ENCODE results near the gene ARHGEF26.
"Not testable (repeated sequence)": the region's sequence is repeated elsewhere in the genome, so short reads cannot be mapped to it uniquely, and the experiment has no call there.

ARHGEF26 gene, protein sequence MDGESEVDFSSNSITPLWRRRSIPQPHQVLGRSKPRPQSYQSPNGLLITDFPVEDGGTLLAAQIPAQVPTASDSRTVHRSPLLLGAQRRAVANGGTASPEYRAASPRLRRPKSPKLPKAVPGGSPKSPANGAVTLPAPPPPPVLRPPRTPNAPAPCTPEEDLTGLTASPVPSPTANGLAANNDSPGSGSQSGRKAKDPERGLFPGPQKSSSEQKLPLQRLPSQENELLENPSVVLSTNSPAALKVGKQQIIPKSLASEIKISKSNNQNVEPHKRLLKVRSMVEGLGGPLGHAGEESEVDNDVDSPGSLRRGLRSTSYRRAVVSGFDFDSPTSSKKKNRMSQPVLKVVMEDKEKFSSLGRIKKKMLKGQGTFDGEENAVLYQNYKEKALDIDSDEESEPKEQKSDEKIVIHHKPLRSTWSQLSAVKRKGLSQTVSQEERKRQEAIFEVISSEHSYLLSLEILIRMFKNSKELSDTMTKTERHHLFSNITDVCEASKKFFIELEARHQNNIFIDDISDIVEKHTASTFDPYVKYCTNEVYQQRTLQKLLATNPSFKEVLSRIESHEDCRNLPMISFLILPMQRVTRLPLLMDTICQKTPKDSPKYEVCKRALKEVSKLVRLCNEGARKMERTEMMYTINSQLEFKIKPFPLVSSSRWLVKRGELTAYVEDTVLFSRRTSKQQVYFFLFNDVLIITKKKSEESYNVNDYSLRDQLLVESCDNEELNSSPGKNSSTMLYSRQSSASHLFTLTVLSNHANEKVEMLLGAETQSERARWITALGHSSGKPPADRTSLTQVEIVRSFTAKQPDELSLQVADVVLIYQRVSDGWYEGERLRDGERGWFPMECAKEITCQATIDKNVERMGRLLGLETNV

DNA sequence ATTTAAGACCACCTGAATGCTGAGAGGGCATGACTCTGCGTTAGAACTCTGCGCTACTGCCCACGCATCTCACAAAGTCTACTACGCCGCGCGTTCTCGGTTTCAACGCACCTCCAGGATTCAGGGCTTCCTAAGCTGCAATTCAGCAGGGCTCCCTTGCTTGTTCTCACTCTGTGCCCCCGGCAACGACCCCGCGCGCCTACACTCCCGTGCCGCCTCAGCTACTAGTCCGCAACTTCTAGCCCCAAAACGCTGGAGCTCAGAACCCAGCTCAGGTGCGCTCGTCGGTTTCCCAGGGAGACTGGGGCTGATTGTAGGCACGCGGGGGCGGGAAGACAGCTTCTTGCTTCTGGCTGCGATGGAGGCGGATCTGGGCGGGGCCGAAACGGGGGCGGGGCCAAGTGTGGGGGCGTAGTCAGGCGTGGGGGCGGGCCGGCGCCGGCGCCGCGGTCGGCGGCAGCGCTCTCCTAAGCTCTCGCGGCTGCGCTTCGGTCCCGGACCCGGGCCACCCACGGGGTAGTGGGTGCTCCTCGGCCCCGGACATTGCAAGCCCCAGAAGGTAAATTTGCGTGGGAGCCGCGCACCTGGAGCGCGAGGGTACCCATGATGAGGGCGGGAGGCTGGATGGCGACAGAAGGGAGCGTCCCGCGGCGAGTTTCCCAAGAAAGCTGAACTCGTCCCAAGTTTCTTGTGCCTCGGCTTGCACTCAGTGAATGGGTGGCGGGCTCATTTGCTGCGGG is at the start of gene ARHGEF26:
TSS of gene ARHGEF26 (plus strand) at position 430 of the 740 bp plus-strand sequence. CDS start 603 bp downstream, outside the sequence.
- no peak for DNase-seq

DNA sequence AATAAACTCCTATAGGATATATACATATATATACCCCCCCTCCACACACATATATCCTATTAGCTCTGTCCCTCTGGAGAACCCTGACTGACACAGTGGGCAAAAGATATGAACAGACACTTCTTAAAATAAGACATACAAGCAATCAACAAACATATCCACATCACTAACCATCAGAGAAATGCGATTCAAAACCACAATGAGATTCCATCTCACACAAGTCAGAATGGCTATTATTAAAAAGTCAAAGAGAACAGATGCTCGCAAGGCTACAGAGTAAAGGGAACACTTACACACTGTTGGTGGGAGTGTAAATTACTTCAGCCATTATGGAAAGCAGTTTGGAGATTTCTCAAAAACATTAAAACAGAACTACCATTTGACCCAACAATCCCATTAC is 46.2 kb upstream of the ARHGEF26 start:
- DNase-seq = no peak

DNA sequence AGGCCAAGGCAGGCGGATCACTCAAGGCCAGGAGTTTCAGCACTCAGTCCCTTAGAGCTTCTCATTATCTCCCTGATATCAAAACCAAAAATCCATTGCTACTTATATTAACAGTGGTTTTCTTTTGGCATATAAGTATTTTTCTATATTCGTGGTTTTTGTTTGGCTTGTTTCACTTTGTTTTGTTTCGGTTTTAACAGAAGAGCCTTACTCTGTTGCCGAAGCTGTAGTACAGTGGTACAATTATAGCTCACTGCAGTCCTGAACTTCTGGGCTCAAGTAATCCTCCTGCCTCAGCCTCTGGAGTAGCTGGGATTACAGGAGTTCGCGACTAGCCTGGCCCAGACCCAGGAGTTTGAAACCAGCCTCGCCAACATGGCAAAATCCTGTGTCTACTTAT is 42.5 kb upstream of the ARHGEF26 start:
- DNase-seq = no peak

DNA sequence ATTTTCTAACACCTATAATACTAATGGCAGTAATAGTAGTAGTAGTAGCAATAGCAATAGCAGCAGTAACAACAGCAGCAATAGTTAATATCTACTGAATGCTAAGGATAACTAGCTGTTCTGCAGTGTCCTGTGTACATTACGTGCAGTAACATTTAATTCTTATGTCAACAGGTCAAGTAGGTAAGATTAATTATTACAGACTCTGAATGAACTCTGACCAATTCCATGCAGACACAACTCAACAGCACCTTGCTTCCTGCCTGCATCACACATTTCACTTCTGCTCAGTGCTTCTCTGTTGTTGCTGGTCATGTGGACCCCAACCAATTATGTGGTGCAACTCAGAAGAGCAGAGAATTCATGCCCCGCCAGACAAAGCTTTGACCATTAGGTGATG is 39.9 kb upstream of the ARHGEF26 start:
- no peak for DNase-seq

DNA sequence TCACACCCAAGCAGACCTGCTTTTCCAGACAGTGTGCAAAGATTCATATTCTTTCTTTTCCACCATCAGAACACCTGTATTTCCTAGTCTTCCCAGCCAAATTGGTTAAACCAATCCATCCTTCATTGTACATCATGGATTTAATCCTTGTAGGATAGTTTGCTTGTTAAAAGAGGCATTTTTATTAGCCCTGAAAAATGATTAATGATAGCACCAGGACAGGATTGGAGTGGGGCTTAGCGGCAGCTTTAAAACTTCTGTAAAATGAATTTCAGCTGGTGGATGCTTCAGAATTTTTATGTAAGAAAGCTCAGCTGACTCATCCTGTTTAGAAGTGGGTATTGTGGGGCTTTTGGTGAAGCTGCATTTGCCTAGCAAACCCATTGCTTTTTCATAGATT is 36.1 kb upstream of the ARHGEF26 start:
- DNase-seq = no peak

DNA sequence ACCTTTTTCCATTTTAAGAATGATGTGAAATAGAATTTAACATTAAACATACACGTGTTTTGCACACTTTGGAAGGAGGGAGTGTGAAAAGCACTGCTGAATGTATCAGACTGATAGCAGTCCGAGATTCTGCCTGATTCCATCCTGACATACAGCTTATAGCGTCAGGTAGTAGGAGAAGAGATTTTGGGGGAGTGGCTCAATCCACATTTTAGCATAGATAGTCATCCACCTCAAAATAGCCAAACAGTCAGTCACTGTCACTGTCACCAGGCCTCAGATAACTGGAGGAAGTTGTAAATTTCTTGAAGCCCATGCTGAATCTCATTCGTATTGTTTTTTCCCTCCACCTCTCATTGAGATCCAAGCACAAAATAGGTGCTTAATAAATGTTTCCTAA is 35.4 kb upstream of the ARHGEF26 start:
- no peak for DNase-seq

DNA sequence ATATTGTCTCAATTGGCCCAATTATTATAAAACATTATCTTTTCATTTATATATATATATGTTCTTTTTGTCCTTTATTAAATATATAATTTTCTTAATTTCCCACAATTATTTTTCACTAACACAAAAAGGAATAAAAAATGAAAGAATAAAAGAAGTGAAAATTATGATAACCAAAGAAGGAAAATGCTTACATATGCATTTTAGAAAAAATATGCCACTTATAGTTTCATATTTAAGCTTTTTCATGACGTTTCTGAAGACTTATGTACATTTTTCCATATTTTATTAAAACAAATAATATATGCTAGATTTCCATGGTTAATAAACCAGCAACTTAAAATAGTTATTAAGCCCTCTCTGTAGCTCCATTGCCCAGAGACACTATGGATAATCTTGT is 34.9 kb upstream of the ARHGEF26 start:
- DNase-seq = no peak

DNA sequence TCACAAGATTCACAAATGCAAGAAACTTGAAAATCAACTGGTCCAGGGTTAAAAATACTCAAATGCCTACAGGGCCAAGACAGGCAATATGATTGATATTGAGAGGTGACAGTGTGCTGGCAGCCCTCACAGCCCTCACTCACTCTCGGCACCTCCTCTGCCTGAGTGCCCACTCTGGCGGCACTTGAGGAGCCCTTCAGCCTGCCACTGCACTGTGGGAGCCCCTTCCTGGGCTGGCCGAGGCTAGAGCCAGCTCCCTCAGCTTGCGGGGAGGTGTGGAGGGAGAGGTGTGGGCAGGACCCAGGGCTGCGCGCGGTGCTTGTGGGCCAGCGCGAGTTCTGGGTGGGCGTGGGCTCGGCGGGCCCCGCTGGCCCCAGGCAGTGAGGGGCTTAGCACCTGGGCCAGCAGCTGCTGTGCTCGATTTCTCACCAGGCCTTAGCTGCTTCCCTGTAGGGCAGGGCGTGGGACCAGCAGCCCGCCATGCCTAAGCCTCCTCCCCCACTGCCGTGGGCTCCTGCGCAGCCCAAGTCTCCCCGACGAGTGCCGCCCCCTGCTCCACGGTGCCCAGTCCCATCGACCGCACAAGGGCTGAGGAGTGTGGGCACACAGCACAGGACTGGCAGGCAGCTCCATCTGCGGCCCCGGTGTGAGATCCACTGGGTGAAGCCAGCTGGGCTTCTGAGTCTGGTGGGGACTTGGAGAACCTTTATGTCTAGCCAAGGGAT is 33.3 kb upstream of the ARHGEF26 start:
- not testable (repeated sequence) for DNase-seq

DNA sequence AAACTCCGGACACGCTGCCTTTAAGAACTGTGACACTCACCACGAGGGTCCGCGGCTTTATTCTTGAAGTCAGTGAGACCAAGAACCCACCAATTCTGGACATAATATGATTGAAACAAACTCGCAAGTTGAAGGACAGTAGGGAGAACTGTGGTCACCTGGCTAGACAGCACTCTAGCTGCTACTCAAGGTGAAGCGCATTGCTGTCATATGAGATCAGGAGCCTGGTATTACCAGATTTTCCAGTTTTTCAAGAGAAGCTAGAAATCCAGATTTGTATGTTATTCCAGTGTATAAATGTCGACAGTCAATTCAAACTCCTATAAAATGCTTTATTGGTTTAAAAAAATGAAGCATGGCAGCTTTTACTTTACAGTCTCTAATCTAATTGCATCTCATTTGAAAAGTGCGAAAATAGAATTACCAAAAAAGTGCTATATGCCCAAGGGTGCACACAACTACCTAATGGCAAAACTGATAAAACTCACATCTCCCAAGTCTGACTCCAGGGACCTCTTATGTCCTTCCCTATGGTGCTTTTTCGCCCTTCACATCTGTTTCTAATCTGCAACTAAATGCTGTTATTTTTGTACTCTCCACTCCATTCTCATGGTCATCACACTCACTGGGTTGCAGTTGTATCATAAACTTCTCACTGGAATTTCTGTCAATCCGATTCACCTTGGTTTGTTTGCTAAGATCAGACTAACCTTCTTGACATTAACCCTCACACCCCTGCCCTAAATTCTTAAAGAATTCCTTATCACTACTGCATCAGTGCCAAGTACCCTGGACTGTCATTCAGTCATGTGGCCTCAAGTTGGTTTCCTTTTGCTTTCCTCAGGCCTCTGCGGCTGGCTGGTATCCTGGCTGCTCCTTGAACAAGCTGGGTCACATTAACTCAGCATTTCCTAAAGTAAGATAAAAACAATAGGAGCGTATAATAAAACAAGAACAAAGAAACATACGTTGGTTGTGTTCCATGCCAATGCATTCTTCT is 31.5 kb upstream of the ARHGEF26 start:
- DNase-seq = no peak

DNA sequence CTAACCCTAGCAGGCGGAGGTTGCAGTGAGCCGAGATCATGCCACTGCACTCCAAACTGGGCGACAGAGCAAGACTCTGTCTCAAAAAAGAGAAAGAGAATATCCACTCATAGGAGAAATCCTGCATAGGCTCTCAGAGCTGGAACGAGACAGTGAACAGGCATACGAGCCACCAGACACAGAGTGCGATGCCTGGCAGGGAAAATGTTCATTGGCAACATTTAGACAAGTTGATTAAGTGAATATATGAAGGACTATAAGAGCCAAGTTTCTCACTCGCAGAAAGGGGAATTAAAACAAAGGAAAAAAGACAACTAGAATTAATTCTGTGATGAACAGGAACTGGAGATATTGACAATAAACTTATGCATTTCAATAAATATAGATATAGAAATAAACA is 27.1 kb upstream of the ARHGEF26 start:
- no peak for DNase-seq

DNA sequence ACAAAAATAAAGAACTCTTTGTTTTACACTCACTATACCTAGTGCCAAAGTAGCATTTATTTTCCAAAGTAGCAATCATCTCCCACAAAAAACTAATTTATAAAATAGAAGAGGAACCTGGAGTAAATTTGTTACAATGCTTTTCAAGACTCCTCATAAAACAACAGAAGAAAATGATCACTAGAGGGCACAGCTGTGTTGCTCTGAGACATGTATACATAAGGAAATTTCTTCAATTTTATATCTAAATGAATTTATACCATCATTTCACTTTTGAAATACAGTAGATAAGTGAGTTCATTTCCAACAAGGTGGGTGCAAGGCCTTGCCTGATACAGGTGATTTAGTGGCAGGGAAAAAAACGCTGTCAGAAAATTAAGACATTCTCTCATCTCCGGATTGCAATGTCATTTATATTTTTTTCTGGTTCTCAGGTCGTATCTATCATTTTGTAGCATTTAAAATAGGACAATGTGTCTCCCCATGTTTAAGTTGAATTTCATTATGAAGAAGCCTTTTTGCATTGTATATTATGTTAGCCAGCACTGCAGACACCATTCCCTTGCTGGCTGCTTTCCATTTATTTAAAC is 25.3 kb upstream of the ARHGEF26 start:
- DNase-seq = no peak

DNA sequence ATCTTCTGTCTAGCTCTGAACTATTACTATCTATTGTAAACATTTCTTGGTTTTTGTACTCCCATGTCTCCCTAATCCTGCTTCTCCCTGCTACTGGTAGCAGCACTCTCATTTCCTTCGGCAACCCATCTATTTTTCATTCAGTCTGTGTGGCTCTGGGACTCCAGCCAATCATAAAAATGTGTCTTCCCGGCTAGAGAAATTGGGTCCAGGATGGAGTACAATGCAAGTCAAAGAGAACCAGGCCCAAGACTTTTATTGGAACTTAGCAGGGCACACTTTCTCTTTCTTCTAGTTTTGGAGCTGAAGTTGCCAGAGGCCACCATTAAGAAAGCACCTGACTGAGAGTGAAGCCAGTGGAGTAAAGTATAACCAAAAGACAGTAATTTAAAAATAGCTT is 22.8 kb upstream of the ARHGEF26 start:
- DNase-seq = no peak

DNA sequence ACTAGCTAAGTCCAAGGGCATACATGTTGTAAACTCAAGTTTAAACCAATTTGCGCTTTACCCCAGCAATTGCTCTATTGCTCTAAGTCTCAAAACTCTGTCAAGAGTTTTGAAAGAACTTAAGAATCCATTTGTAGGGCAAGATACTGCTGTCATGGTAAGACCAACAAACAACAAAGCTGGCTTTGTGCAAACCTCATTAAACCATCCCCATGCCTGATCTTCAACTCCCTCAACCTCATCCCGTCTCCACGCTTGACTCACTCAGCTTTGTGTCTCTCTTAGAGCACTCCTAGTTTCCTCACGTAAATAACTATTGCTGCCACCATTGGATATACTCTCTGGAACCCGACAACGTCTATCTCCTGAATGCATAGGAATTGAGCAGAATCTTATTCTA is 20.6 kb upstream of the ARHGEF26 start:
- DNase-seq = no peak

DNA sequence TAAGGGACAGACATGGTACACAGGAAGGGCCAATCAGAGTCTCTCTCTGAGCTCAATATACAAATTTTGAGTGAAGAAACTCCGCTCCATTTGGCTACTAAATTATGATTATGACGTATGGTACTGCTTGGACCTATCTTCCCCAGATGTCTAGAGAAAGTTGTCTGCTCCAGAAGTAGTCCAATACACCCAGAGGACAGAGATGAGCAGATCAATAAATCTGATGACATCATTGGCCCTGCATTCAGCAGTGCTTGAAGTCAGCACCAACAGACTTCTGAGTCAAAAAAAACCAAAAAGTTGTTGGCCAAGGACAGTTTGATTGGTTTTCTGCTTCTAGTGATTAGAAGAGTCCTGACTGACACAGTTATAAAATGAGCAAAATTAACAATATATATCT is 19.9 kb upstream of the ARHGEF26 start:
- DNase-seq = no peak

DNA sequence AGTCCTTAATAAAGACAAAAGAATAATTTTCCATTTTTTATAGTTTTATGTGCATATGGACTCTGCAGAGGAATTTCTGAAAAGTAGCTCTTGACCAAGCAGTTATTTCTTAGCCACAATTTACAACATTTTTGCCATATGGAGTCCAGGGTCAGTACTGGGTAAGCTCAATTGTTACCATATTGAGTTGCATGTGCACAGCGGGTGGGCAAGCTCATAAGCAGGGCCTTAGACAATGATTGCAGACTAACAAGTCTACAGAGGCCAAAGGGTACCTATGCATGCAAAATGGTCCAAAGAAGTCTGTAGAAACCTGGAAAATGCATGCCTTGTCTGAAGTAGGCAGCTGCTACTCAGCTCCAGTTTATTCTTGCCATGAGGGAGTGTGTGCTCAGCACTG is 19.0 kb upstream of the ARHGEF26 start:
- DNase-seq = no peak

DNA sequence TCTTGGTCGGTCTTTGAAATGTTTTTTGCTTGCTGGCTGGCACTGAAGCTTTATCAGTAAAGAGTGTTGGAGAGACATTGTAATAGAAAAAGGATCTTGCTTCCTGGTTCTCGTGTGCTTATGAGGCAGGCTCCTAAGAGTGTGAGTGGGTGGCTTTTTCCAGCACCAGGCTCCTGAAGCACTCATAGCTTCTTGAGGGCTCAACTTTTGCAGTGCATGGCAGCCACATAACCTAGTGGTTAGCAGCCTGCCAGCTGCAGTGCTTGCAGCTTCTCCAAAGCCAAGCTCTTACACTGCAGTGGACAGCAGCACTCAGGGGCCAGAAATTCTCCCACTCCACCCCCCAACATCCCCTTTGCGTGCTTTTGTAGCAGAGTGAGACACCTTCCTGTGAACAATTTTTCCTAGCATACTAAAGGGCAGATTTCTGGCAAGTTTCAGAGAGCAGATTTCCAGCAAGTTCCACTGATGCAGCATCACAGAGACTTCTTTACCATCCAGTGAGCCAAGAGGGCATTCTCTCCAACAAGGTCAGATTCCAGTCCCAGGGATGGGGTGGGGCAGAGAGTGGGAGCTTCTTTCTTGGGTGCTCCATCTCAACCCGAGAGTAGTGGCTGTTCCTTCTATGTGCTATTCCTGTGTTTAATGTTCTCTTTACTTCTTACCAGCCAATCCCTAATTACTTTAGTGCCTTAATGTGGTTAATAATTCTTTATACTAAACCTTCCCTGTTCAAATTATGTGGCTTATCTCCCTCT is 15.8 kb upstream of the ARHGEF26 start:
- no peak for DNase-seq

DNA sequence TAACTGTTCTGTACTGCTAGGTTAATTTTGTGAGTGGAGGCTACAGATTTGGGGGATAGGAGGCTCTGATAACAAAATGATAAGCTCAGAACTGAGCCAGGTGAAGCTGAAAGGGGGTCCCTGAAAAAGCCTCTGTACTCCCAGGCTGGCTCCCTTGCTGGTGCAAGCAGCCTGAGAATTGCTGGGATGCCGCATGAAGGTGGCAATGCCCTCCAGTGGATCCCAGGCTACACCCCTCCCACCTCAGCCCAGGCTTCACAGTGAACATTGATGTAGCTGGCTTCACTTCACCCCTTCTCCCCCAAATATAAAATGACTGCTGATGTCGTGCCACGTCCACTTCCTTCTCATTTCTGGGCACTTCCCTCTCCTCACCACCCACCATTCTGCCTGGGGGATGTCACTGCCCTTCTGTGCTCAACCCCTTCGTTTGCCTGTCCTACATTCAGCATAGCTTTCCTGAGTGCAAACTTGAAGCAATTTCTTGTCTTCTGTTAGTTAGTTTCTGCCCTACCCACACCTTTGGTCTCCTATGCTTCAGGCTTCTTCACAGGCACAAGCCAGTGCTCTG is 9.7 kb upstream of the ARHGEF26 start:
- no peak for DNase-seq

DNA sequence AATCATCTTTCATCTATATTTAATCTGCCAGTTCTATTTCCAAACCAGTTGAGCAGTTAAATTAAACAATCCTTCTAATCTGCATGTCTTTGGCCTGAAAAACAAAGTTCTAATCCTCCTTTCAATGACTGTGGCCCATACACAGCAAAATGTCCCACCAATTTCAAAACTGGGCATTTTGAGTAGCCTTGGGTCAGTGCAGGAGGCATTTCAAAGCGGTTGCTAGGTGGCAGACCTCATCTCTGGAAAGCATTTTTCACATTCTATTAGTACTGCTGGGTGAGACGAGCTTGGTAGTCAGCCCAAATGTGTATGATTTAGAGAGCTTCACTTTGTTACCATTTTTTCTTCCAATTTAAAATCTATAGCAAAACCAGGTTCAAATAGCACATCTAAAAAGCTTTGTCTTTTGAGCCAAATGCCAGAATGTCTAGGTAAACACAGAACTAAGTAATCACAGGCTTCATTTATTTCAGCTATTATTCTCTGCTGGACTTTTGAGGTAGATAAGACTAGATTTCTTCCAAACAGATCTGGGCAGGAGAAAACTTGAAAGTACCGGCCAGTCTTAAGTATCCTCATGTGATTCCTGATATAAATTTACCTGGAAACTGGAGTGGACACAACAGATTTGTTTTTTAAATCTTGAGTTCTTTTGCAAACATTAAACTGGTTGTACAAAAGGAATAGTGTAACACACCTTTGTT is 8.9 kb upstream of the ARHGEF26 start:
- DNase-seq = no peak

DNA sequence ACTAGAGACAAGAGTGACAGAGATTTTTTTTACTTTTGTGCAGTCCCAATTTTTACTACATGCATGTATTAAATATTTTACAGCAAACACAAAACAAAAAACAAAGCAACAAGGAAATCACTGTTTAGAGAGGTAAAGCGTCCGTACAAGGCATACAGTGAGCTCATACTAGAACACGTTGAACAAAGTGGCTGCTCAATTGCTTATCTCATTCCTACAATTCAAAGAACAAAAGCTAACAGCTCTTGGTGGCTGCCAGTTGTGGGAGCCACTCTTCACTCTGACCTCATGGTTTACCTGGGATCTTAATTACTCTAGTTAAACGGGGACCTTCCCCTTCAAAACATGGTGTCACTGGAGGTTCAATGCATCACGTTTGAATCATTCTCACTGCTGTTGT is 7.6 kb upstream of the ARHGEF26 start:
- DNase-seq = no peak

Measured in cerebellar nuclear complex (tissue), 1 donor.